Measurements from ENCODE around the gene LRFN3.

- TF ChIP-seq, protein P1, sequence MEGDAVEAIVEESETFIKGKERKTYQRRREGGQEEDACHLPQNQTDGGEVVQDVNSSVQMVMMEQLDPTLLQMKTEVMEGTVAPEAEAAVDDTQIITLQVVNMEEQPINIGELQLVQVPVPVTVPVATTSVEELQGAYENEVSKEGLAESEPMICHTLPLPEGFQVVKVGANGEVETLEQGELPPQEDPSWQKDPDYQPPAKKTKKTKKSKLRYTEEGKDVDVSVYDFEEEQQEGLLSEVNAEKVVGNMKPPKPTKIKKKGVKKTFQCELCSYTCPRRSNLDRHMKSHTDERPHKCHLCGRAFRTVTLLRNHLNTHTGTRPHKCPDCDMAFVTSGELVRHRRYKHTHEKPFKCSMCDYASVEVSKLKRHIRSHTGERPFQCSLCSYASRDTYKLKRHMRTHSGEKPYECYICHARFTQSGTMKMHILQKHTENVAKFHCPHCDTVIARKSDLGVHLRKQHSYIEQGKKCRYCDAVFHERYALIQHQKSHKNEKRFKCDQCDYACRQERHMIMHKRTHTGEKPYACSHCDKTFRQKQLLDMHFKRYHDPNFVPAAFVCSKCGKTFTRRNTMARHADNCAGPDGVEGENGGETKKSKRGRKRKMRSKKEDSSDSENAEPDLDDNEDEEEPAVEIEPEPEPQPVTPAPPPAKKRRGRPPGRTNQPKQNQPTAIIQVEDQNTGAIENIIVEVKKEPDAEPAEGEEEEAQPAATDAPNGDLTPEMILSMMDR (IDR thresholded peaks at IDR 0.05), result no peak
- TF ChIP-seq EP300 (IDR thresholded peaks at IDR 0.05), result no peak
Measured at GRCh38 chr19:35915443-35915842, 20.7 kb upstream of the LRFN3 start.
